NCI-H187 (cell line): ENCODE measurements around the gene HNRNPUL2.

ENCODE experiments used
- DNase-seq, 2 experiments: peaks; one replicate each; lab custom pipeline; 2025; lab: John Stamatoyannopoulos, UW

The HNRNPUL2 gene

GRCh38 chr11:62666259-62666926 lies 60.9 kb downstream of the HNRNPUL2 start:
- DNase-seq, result no peak

- no peak for DNase-seq
Observed at GRCh38 chr11:62665599-62666258, 61.5 kb downstream of the HNRNPUL2 start.

GRCh38 chr11:62665075-62665598 lies 62.1 kb downstream of the HNRNPUL2 start, which contains the start of the genes C11orf98 and CSKMT:
TSS of gene C11orf98 (minus strand) at chr11:62665210. CDS start at chr11:62665169, 41 bp downstream.
TSS of gene CSKMT (plus strand) at chr11:62665312. CDS start at chr11:62665880, 568 bp downstream.
- peak; percentile 70 to 86 for DNase-seq

- peak in 1 of 2 experiments; percentile 29 for DNase-seq
Observed at GRCh38 chr11:62664405-62665074, 62.7 kb downstream of the HNRNPUL2 start.
